ENCODE measurements around the gene SOD2. TPM values are rescaled to one million over a fixed set of nuclear protein-coding genes. Genes with fewer than 3 reads are reported as not detected.

SOD2 gene
- total RNA-seq, 1 experiment from 2014 or later, result 80.5 TPM

- DNase-seq, result no peak
Measured at GRCh38 chr6:159720708-159721107, 27.7 kb upstream of the SOD2 start.

More at GRCh38 chr6:159720708-159721107, 27.7 kb upstream of the SOD2 start:
- peaks cover under 1% of the 10 kb centered on the region; the same call in 1 of the 2 replicates for H3K79me2 ChIP-seq (ENCODE audit: insufficient read depth, low read length)
- H2BK120ac ChIP-seq (ENCODE audit: low read depth, low read length, poor library complexity, severe bottlenecking), result no peak overlapping the region
- WGBS (ENCODE audit: extremely low coverage, insufficient read length, low lambda C conversion rate), result no CpG with 5 or more reads among the region's 7 CpGs
- no peaks in the 10 kb centered on the region for H3K79me1 ChIP-seq (ENCODE audit: insufficient read depth, low read depth, low read length, poor library complexity, severe bottlenecking)
- H4K8ac ChIP-seq (replicated peaks; ENCODE audit: insufficient read length, low read depth, low read length), result no peak overlapping the region
- no peaks in the 10 kb centered on the region for H3K9me3 ChIP-seq (ENCODE audit: control insufficient read depth, low read depth, low read length)
- H3K14ac ChIP-seq (ENCODE audit: insufficient read depth, low read length), result no peak overlapping the region
- no peak overlapping the region for H2BK12ac ChIP-seq (ENCODE audit: insufficient read length, low read depth, low read length)
- Mint-ChIP-seq H3K9me3 (no peaks in the 10 kb centered on the region), H3K27me3 (ENCODE audit: low read depth) (no peaks in the 10 kb centered on the region), H3K27ac (no peak overlapping the region), H3K36me3 (ENCODE audit: insufficient read depth in 1 of 3, low read depth in 3 of 3) (peaks cover 4 to 5% (median 5%) of the 10 kb centered on the region in 3 experiments; a peak in 6 of 7 replicates), H3K4me3 (no peak overlapping the region), H3K4me1 (peaks cover 8 to 11% of the 10 kb centered on the region in 2 experiments)
- H3K4ac ChIP-seq (ENCODE audit: low read depth, low read length), result no peak overlapping the region
- no peaks in the 10 kb centered on the region for H3K4me1 ChIP-seq (ENCODE audit: insufficient read depth, low read length)
- H2AFZ ChIP-seq (ENCODE audit: low read length), result no peak overlapping the region
- H4K20me1 ChIP-seq (ENCODE audit: control insufficient read depth, insufficient read depth, insufficient read length), result no peaks in the 10 kb centered on the region
- TF ChIP-seq, protein P1, sequence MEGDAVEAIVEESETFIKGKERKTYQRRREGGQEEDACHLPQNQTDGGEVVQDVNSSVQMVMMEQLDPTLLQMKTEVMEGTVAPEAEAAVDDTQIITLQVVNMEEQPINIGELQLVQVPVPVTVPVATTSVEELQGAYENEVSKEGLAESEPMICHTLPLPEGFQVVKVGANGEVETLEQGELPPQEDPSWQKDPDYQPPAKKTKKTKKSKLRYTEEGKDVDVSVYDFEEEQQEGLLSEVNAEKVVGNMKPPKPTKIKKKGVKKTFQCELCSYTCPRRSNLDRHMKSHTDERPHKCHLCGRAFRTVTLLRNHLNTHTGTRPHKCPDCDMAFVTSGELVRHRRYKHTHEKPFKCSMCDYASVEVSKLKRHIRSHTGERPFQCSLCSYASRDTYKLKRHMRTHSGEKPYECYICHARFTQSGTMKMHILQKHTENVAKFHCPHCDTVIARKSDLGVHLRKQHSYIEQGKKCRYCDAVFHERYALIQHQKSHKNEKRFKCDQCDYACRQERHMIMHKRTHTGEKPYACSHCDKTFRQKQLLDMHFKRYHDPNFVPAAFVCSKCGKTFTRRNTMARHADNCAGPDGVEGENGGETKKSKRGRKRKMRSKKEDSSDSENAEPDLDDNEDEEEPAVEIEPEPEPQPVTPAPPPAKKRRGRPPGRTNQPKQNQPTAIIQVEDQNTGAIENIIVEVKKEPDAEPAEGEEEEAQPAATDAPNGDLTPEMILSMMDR (conservative IDR thresholded peaks at IDR 0.05), result peak; percentile 70
- H3K4me2 ChIP-seq (ENCODE audit: insufficient read depth, insufficient read length, low read length), result no peak overlapping the region
- H3K18ac ChIP-seq (ENCODE audit: insufficient read length, low read depth, low read length), result no peak overlapping the region
- no peaks in the 10 kb centered on the region for H3K23me2 ChIP-seq (ENCODE audit: insufficient read length, low read depth, low read length, poor library complexity, severe bottlenecking)
- no peak overlapping the region for H3K9ac ChIP-seq (ENCODE audit: extremely low read depth, insufficient read length, low read length)
- no peak overlapping the region for H3T11ph ChIP-seq (ENCODE audit: low read length)
- no peak overlapping the region for H4K91ac ChIP-seq (ENCODE audit: insufficient read length, low read depth, low read length)
- H3K23ac ChIP-seq (ENCODE audit: insufficient read length, low read depth, low read length), result no peak overlapping the region
- no peak overlapping the region for H2BK5ac ChIP-seq (ENCODE audit: insufficient read length, low read length)
- H3K56ac ChIP-seq (ENCODE audit: insufficient read length, low read depth, low read length), result no peak overlapping the region
- no peak overlapping the region for H2BK20ac ChIP-seq (ENCODE audit: low read depth, low read length, poor library complexity, severe bottlenecking)
- H2AK5ac ChIP-seq (ENCODE audit: insufficient read length, low read length), result no peak overlapping the region
- H3K27me3 ChIP-seq (ENCODE audit: insufficient read depth, low read length), result no peaks in the 10 kb centered on the region
- H4K5ac ChIP-seq (ENCODE audit: insufficient read length, low read depth, low read length), result no peak overlapping the region
- no peak overlapping the region for H2BK15ac ChIP-seq (ENCODE audit: low read depth, low read length)
- no peak overlapping the region for H3K27ac ChIP-seq (ENCODE audit: insufficient read length, low read depth, low read length)

Data from H9 (cell line).